Nephron (organoid): Measurements from ENCODE around the gene IGDCC3.
A peak's percentile ranks its signal among the peaks of the same experiment; 100 is the strongest.

Source experiments
- H3K27ac Mint-ChIP-seq, 3 experiments: 2 replicates each; pipeline ENCODE4 v1.8.0; 2020; ENCODE audit warnings: mixed read lengths in 3 of 3, mild to moderate bottlenecking in 2 of 3, moderate library complexity in 1 of 3
- H3K27me3 Mint-ChIP-seq: 2 replicates; pipeline ENCODE4 v1.8.0; 2021; ENCODE audit warnings: low read depth, mild to moderate bottlenecking, moderate library complexity, mixed read lengths
- H3K36me3 Mint-ChIP-seq: 2 replicates; pipeline ENCODE4 v1.8.0; 2020; ENCODE audit warnings: low read depth, mixed read lengths
- H3K4me1 Mint-ChIP-seq: 2 replicates; pipeline ENCODE4 v1.8.0; 2020; ENCODE audit warnings: mixed read lengths
- H3K4me3 Mint-ChIP-seq, 3 experiments: 2 replicates each; pipeline ENCODE4 v1.8.0; 2020; ENCODE audit warnings: mild to moderate bottlenecking in 3 of 3, mixed read lengths in 3 of 3, moderate library complexity in 2 of 3
- H3K9me3 Mint-ChIP-seq: 2 replicates; pipeline ENCODE4 v1.8.0; 2020; ENCODE audit warnings: mixed read lengths
- TF ChIP-seq, protein P1 (sequence below), 3 experiments: fragments of 200-600 bp; sonication (generic); IDR thresholded peaks; one replicate each; pipeline ENCODE4 v1.5.0; 2021; ENCODE audit warnings: antibody characterized with exemption in 3 of 3; ENCODE audit not compliant: unreplicated experiment in 3 of 3

The IGDCC3 gene

DNA sequence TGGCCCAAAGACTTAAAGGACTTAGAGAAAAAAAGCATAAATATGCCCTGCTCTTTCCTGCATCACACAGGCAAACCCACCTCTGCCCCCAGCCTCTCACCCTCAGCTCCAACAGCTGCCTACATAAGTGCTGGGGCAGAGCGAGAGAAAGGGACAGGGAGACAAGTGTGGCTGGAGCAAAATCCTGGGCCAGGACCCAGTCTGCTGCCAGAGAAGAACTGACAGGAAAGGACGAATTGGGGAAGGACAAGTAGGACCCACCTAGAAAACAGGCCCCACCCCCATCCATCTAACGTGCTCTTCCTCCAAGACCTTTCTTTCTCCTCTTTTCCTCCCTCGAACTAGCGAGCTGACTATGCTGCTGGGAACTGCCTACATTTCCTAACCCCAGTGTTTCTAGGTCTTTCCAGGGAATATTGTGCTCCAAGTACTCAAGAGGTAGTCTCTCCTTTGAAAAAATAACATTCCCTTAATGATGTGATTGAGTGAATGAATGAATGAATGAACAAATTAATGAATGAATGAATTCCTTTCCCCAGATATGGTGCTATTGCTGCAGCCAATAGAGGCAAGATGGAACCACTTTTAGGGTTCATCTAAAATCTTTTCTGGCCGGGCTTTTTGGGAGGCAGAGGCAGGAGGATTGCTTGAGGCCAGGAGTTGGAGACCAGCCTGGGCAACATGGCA lies 26.5 kb upstream of the IGDCC3 start:
- peaks cover 72% of the 10 kb centered on the region for H3K4me1 Mint-ChIP-seq
- peak overlapping the region; percentile 58 to 83 (median 70) for H3K27ac Mint-ChIP-seq
- H3K4me3 Mint-ChIP-seq: peak overlapping the region in 1 of 3 experiments; percentile 63
- peaks cover 5% of the 10 kb centered on the region for H3K27me3 Mint-ChIP-seq
- H3K36me3 Mint-ChIP-seq: peaks cover 19% of the 10 kb centered on the region
- TF ChIP-seq, protein P1, sequence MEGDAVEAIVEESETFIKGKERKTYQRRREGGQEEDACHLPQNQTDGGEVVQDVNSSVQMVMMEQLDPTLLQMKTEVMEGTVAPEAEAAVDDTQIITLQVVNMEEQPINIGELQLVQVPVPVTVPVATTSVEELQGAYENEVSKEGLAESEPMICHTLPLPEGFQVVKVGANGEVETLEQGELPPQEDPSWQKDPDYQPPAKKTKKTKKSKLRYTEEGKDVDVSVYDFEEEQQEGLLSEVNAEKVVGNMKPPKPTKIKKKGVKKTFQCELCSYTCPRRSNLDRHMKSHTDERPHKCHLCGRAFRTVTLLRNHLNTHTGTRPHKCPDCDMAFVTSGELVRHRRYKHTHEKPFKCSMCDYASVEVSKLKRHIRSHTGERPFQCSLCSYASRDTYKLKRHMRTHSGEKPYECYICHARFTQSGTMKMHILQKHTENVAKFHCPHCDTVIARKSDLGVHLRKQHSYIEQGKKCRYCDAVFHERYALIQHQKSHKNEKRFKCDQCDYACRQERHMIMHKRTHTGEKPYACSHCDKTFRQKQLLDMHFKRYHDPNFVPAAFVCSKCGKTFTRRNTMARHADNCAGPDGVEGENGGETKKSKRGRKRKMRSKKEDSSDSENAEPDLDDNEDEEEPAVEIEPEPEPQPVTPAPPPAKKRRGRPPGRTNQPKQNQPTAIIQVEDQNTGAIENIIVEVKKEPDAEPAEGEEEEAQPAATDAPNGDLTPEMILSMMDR (IDR thresholded peaks at IDR 0.05; ENCODE audit: unreplicated experiment in 3 of 3): no peak
- no peaks in the 10 kb centered on the region for H3K9me3 Mint-ChIP-seq

DNA sequence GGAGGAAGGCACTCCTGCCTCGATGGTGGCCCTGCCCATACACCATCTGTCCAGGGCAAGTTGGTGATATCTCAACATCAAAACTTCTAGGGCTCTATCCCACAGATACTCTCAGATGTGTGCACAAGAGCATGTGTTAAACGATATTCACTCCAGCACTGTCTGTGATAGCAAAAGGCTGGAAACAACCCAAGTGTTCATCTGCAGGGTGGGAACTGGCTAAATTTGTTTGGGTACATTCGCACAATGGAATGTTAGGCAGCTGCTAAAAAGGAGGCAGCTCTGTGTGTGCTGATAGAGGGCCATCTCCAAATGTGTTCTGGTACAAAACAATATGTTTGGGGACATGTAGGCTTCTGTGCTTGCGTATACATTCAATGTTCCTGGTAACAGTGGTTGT lies 25.2 kb upstream of the IGDCC3 start:
- TF ChIP-seq, protein P1 (IDR thresholded peaks at IDR 0.05; ENCODE audit: unreplicated experiment in 3 of 3): no peak
- H3K4me3 Mint-ChIP-seq: peak overlapping the region in 1 of 3 experiments; percentile 47
- peaks cover 14% of the 10 kb centered on the region for H3K36me3 Mint-ChIP-seq
- H3K27ac Mint-ChIP-seq: peak overlapping the region in 1 of 3 experiments; percentile 58
- peaks cover 5% of the 10 kb centered on the region for H3K27me3 Mint-ChIP-seq
- H3K9me3 Mint-ChIP-seq: no peaks in the 10 kb centered on the region
- peaks cover 60% of the 10 kb centered on the region for H3K4me1 Mint-ChIP-seq

DNA sequence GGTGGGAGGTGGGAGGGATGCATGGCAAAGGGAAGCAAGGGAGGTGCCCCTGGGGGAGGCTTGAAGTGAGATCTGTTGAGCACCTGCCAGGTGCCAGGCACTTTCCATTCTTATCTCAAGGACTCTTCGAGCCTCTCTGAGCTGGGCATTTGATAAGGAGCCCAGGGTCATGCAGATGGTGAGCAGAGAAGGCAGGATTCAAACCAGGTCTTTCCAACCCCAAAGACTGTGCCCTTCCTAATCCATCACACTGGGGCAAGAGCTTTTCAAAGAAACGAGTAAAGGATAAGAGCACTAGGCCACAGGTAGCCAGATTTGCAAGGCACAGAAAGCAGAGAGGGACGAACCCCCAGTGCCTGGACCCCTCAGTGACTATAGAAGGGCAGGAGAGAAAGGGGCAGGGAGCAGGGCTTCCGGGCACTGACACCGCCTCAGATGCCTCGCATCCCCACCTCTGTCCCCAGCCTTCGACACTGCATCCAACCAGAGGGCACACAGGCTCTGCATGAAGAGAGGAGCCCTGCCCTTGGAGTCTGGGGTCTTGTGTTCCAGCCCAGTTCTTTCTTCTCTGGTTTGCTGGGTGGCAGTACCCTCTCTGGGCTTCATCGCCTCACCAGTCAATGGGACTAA lies 23.9 kb upstream of the IGDCC3 start:
- Mint-ChIP-seq H3K27me3 (peaks cover 13% of the 10 kb centered on the region), H3K36me3 (peaks cover 24% of the 10 kb centered on the region), H3K27ac (peak overlapping the region; percentile 90 to 93 (median 93)), H3K4me1 (peaks cover 58% of the 10 kb centered on the region), H3K9me3 (no peaks in the 10 kb centered on the region), H3K4me3 (no peak overlapping the region)
- TF ChIP-seq, protein P1 (IDR thresholded peaks at IDR 0.05; ENCODE audit: unreplicated experiment in 3 of 3): peak in 1 of 3 experiments; percentile 2

DNA sequence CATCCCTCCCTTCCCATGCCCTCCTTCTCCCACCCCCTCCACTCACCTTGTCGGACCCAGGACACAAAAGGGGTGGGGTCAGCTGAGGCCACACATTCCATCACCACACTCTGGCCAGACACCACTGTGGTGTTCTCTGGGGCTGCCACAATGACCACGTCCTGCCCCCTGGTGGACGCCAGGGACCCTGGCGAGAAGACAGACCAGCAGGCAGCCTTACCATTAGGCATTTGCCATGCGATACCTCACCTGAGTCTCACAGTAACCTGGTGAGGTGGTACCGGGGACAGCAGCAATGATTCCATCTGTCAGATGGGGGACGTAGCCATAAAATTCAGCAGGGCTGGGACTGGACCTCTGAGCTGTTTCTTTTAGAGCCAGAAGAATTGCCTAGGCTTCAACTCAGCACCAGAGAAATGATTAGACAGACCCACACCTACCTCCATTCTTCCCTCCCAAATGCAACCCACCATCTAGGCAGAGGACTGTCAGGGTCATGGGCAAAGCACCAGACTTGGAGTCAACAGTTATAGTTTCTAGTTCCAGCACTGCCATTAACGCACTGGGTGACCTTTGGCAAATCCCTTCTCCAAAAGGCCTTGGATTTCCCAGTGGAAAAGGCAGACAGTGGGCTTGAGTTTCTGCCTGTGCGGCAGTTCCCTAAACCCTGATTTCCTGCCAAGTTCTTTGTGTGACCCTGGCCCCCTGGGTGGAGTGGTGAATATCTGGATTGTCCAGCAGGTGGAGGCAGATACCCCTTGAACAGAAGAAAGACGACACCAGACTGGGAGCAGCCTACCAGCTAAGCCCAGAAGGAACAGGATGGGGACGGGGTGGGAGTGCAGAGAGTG lies 23.2 kb upstream of the IGDCC3 start:
- Mint-ChIP-seq H3K27ac (peak overlapping the region; percentile 90 to 93 (median 93)), H3K9me3 (no peaks in the 10 kb centered on the region), H3K27me3 (peaks cover 19% of the 10 kb centered on the region), H3K4me1 (peaks cover 51% of the 10 kb centered on the region), H3K36me3 (peaks cover 24% of the 10 kb centered on the region), H3K4me3 (peak overlapping the region in 1 of 3 experiments; percentile 16)
- TF ChIP-seq, protein P1 (IDR thresholded peaks at IDR 0.05; ENCODE audit: unreplicated experiment in 3 of 3): peak; percentile 43 to 51 (median 50)

DNA sequence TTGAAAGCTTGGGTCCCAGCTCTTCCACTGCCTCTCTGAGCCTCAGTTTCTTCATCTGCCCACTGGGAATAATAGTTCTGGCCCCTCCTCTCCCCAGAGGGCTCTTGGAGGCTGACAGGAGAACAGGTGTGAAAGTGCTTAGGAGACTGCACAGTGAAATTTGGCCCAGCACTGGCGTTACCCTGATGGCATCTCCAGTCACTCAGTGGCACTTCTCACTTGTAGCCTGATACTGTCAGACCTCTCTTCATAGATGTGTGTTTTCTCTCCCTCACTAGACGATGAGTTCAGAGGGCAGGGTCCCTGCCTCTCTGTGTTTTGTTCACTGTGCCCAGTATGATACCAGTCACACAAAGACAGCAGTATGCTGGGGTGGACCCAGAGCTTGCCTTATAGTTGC lies 22.2 kb upstream of the IGDCC3 start:
- no peak overlapping the region for H3K4me3 Mint-ChIP-seq
- TF ChIP-seq, protein P1 (IDR thresholded peaks at IDR 0.05; ENCODE audit: unreplicated experiment in 3 of 3): no peak
- H3K9me3 Mint-ChIP-seq: no peaks in the 10 kb centered on the region
- H3K27ac Mint-ChIP-seq: peak overlapping the region in 1 of 3 experiments; percentile 90
- peaks cover 26% of the 10 kb centered on the region for H3K27me3 Mint-ChIP-seq
- peaks cover 42% of the 10 kb centered on the region for H3K4me1 Mint-ChIP-seq
- H3K36me3 Mint-ChIP-seq: peaks cover 26% of the 10 kb centered on the region
